NCI-H524 (cell line): Measurements from ENCODE around the gene MAGED1.

Source experiments
- DNase-seq, 2 experiments: peaks; one replicate each; lab custom pipeline; 2025; lab: John Stamatoyannopoulos, UW

The MAGED1 gene

DNA sequence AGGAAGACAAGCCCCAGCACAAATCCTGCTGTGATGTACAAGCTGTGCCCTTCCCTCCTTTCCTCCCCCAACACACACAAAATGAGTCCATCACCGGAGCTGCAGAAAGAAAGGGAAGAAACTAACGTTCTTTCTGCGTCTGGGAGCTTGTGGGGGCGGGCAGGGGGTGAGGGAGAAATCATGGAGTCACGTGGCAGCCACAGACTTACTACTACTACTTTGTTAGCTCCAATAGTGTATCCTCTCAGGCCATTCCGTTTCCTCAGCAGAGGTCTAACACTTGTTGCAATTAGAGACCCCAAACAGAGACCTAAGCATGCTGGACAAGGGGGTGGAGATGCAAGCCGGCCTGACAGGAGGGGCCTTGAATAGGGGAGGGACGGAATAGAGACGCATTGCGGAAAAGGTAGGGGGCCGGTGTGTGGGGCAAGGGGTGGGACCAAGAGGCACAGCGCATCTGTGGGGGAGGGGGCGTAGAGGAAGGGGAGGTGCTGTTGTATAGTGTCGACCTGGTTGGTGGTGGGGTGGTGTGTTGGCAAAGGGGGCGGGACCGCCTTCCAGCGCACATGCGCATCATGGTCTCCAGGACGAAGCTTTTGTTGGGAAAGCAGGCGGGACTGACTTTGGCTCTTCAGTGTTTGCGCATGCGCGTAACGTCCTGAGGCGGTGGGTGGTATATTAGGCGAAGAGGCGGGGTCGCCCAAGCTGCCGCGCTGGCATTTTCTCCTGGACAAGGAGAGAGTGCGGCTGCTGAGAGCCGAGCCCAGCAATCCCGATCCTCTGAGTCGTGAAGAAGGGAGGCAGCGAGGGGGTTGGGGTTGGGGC is at the start of gene MAGED1:
Gene MAGED1 (plus strand): TSS at position 703 of the 825 bp plus-strand sequence. CDS start 682 bp downstream, outside the sequence.
- DNase-seq, result peak; percentile 93 to 97

DNA sequence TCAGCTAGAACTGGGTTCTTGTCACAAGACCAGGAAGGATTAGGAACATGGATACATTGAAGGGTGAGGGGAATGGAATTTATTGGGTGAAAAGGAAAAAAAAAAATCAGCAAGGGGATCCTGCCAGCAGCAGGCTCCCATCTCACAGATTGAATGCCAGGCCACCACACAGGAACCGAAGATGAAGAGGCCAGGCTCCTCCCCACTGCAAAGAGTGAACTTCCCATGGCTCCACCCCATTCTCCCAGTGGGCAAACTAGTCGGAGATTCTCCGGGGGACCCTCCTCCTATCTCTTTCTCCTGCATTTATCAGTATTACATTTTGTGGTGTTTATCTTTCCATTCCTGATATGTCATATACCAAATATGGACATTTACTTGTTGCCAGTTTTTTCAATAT is 46.0 kb upstream of the MAGED1 start:
- no peak for DNase-seq

DNA sequence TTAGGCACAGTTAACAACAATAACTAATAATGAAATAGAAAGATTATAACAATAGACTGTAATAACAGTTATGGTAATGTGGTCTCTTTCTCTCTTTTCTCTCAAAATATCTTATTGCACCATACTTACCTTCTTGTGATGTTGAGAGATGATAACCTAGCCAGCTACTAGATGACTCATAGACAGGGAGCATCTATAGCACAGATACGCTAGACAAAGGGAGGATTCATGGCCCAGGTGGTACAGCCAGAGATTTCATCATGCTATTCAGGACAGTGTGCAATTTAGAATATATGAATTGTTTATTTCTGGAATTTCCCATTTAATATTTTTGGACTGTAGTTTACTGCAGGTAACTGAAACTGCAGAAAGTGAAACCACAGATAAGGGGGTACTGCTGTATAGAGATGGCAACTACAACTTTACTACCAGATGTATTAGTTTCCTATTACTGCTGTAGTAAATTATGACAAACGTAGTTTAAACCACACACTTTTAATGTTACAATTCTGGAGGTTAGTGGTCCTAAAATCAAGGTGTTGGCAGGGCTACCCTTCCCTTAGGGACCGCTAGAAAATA is 41.8 kb upstream of the MAGED1 start:
- no peak for DNase-seq

DNA sequence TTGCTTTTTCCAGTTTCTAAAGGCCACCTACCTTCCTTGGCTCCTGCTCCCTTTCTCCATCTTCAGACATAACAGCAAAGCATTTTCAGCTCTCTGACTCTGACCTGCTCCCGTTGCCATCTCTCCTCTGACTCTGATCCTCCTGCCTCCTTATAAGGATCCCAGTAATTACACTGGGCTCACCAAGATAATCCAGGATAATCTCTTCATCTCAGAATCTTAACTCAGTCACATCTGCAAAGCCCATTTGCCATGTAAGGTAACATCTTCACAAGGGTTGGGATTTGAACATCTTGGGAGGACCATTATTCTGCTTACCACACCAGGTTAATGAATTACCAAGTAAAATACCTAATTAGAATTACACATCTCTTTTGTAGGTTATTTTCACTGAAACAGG is 41.3 kb upstream of the MAGED1 start:
- DNase-seq, result peak in 1 of 2 experiments; percentile 17

DNA sequence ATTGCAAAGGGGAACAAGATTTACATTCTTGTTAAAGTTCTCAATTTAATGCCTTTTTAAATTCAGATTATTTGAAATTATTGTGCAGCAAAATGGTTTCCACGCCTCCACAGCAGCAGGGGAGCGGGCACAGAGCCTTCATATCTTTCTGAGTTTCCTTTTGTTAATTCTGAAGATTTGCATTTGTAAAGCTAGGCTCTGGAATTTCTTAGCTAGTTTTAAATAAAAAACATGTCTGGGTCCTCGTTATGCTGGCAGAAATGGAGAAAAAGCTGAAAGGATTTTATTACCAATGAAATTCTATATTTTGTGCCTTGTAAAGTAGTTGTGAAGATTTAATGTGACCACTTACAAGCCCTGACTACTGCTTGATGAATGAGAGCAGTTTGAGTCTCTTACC is 40.8 kb upstream of the MAGED1 start:
- no peak for DNase-seq

GRCh38 chrX:51853251-51853650 is 40.2 kb upstream of the MAGED1 start:
- no peak for DNase-seq

DNA sequence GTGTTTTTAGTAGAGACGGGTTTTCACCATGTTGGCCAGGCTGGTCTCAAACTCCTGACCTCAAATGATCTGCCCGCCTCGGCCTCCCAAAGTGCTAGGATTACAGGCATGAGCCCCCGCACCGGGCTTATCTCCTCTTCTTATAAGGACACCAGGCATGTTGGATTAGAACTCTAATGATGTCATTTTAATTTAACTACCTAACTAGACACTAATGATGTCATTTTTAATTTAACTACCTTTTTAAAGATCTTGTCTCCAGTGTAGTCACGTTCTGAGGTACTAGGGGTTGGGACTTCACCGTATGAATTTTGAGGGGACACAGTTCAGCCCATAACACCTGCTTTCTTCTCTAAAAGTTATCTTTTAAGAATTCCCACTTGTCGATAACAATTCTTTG is 37.7 kb upstream of the MAGED1 start:
- no peak for DNase-seq

GRCh38 chrX:51857159-51857733 is 36.2 kb upstream of the MAGED1 start:
- no peak for DNase-seq

GRCh38 chrX:51860679-51861078 is 32.7 kb upstream of the MAGED1 start:
- DNase-seq, result no peak

DNA sequence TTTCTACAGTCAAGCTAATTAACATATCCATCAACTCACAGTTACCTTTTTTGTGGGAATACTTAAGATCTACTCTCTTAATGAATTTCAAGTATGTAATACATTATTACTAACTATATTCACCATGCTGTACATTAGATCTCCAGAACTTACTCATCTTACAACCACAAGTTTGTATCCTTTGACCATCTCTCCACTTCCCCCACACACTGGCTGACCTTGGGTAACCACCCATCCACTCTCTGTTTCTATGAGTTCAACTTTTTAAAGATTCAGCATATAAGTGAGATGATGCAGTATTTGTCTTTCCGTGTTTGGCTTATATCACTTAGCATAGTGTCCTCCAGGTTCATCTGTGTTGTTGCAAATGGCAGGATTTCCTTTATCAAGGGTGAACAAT is 30.5 kb upstream of the MAGED1 start:
- no peak for DNase-seq

DNA sequence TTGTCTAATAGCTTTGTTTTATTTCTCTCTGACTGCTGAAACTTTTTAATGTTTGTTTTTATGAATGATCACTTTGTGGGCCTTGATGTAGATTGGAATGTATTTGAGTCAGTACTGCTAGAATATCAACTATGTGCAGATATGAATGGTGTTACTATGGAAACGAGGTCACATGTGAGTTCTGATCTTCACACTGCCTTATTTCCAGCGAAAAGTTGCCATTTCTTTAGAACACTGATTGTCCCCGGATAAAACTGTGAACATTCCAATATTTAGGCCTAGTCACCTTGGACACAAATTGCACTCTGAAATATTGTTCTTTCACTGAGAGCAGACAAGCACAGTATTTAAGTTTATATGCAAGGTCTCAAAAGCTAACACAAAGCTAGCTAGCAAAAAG is 27.2 kb upstream of the MAGED1 start:
- DNase-seq, result no peak

DNA sequence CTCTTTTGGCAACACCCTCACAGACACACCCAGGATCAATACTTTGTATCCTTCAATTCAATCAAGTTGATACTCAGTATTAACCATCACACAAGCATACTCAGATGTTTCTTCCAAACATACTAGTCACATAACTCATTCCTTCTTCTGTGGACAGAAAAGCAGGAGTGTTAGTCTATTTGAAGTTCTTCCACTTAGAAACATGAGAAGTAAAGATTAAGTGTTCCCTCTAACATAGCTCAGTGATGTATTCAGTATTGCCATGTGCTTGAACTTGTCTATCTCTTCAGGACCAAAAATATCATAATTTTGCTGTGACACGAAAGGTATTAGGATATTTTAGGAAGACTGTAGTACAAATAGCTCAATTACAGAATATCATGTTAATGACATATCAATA is 25.8 kb upstream of the MAGED1 start:
- no peak for DNase-seq

DNA sequence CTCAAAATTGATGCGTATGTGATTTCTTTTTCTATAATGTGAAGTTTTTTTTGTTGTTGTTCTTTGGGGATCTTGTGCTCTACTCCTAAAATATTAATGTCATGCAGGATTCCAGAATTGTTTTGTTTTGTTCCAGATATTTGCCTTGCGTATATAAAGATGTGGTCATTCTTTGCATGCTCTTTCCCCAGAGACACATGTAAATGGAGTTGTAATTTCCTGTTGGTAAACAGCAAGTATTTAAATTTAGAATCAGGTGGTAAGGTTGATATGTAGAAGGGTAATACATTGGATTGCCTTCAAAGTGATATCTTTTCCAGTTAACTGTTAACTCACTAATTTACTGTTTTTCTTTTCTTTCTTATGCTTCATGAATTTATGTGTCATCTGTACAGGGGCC is 23.1 kb upstream of the MAGED1 start:
- DNase-seq, result no peak

GRCh38 chrX:51874123-51874522 is 19.3 kb upstream of the MAGED1 start:
- no peak for DNase-seq

- DNase-seq, result no peak
These were observed 17.0 kb upstream of the MAGED1 start for GRCh38 chrX:51876441-51876840.

DNA sequence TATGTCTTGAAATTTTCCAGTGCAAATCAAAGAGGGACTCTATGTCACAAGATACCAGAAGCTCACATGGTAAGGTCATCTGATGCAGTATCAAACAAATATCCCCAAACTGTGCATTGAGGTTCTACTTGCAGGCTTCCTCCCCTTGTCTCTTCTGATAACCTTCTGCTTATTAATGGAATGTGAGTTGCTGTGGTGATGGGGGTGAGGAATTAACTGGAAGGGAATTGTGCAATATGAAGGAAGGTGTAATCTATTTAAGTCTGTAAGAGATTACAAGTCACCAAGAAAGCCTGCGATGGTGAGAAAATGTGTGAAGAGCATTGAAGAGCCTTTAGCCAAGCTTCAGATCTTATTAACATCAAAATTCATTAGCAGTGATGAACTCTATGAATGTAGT is 15.4 kb upstream of the MAGED1 start:
- DNase-seq, result no peak

- no peak for DNase-seq
These were observed 3.6 kb upstream of the MAGED1 start for GRCh38 chrX:51889851-51890250.

GRCh38 chrX:51891245-51891644 is 2.2 kb upstream of the MAGED1 start:
- no peak for DNase-seq

DNA sequence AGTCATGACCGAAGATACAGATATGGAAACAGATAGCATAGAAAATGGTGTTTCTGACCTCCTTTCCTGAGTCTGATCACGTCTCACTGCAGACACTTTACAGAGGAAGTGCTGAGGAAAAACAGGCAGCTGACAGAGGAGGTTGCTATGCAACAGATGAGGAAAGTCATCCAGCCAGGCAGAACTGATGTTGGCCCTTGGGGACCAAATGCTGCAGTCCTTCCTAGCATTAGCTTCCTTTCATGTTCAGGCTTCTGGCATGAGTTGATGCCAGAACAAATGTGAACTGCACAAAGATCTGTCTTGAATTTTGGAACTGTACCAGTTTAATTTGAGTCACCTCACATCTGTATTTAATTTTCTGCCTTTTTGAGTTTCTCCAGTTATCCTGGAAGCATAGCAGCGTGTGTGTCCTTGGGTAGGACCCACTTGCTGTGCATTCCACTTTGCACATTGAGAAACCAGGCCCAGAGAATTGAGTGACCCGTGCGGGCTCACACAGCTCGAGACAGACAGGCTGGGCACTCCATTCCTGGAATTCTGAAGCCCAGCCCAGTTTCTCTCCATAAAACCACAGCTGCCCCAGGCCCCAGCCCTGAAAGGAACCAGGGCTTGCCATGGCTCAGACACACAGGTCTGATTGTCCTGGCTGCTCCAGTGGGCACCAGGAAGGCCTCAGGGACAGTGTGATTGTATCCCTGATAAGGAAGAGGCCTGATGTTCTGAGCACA is 1.4 kb upstream of the MAGED1 start:
- DNase-seq, result peak in 1 of 2 experiments; percentile 18

GRCh38 chrX:51893931-51894696 is 691 bp downstream of the MAGED1 start:
- peak; percentile 9 to 55 for DNase-seq

DNA sequence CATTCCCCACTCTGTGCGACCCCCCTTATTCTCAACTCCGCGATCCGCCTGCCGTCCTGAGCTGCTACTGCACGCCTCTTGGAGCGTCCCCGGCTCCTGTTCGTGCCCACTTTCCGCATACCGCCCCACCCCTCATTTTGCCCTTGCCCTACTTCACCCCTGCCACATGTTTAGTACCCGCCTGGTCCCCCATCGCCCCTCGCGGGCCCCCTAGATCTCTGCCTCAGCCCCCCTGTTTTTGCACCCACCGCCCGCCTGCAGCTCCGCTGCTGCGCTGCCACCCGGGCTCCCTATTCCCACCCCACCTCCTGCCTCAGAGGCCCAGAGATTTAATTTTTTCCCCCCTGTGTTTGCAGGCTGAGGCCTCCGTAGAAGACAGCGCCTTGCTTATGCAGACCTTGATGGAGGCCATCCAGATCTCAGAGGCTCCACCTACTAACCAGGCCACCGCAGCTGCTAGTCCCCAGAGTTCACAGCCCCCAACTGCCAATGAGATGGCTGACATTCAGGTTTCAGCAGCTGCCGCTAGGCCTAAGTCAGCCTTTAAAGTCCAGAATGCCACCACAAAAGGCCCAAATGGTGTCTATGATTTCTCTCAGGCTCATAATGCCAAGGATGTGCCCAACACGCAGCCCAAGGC is 1.4 kb downstream of the MAGED1 start:
- DNase-seq, result no peak
